ENCODE measurements around the gene PITX2. TPM values are rescaled to one million over a fixed set of nuclear protein-coding genes. Genes with fewer than 3 reads are reported as not detected.

Gene PITX2
- polyA plus RNA-seq, 1 donor from 2014 or later: not detected

DNA sequence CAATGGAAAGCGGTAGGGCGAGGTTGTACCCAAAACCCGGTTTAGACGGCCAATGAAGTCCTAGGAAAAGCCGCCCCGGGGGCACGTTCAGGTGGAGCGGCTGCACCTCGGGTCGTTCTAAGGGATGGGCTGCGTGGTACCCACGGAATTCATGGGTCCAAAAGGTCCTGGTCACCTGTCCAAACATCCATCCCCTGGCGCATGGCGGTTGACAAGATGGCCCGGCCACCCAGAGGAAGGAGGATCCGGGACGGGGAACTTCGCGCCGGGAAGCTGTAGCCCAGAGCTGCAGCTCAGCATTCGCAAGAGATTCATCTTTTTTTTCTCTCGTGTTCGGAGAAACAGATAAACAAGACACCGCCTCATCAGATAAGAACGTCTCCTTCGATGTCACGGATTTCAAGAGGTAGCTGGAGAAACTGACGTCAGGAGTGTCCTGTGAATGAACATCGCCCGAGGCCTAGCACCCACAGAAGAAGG lies 10.9 kb downstream of the PITX2 start:
- no peaks in the 10 kb centered on the region for H3K79me2 ChIP-seq (replicated peaks; ENCODE audit: insufficient read depth, low read length)

DNA sequence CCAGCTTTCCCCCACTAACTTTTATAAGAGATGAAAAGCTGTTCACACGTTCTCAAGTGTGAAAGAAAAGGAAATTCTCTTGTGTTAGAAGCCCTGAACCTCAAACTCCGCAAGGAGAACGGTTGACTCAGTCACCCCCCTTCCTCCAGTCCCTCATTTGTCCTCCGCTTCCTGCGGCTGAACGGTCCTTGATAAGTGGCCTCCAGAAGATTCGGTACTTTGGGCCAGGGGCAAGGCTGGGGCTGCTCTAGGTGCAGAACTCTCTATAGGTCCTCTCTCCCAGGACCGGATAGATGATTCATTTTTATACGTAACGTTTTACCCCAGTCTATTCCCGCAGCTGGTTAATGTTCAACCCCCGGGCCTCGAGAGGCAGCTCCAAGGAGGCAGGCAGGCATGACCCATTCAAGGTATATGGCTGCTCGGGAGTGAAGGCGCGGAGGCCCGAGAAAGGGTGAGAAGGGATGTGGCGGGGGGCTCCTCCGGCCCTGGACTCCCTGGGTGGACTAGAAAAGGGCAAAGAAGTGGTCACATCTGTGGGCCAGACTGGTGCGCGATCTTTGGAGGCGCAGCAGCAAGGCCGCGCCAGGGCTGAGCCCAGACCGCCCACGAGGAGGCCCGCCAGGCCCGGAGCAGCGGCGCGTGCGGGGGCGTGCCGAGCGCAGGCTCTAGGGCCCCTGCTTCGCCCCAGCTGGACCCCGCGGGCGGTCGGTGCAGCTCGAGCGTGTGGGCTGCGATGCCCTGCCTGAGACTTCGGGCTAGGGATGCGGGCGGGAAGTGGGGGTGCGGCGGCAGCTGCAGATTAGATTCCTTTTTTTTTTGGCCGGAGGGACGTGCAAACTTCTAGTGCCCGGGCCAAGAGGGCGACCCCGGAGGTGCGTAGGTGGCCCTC lies 11.7 kb downstream of the PITX2 start:
- Histone ChIP-seq H3K79me2 (replicated peaks; ENCODE audit: insufficient read depth, low read length) (no peaks in the 10 kb centered on the region), H4K20me1 (ENCODE audit: insufficient read depth) (no peaks in the 10 kb centered on the region), H2AFZ (ENCODE audit: low read depth, low read length) (no peak overlapping the region), H3K27me3 (ENCODE audit: insufficient read depth, low read depth, low read length) (peaks cover 88% of the 10 kb centered on the region), H3K4me2 (ENCODE audit: low read length) (no peak overlapping the region), H3K36me3 (ENCODE audit: insufficient read depth, low read length) (no peaks in the 10 kb centered on the region), H3K9me3 (ENCODE audit: low read length) (no peaks in the 10 kb centered on the region), H3K9me2 (ENCODE audit: insufficient read depth, low read length) (no peaks in the 10 kb centered on the region), H3K9ac (ENCODE audit: low read length) (no peak overlapping the region), H3K27ac (ENCODE audit: low read length) (no peak overlapping the region), H3K4me3 (ENCODE audit: low read length) (no peak overlapping the region), H3F3A (ENCODE audit: insufficient read depth, low read length, poor library complexity, severe bottlenecking) (no peaks in the 10 kb centered on the region)
- no peak for TF ChIP-seq RAD21 (conservative IDR thresholded peaks at IDR 0.05)
- no peak for TF ChIP-seq EZH2 (IDR thresholded peaks at IDR 0.05; ENCODE audit: borderline replicate concordance, insufficient read depth, low read length, poor library complexity, severe bottlenecking)
- TF ChIP-seq EP300 (conservative IDR thresholded peaks at IDR 0.05; ENCODE audit: poor library complexity, severe bottlenecking): no peak
- TF ChIP-seq POLR2AphosphoS5 (IDR thresholded peaks at IDR 0.05): no peak
- TF ChIP-seq, protein P1, sequence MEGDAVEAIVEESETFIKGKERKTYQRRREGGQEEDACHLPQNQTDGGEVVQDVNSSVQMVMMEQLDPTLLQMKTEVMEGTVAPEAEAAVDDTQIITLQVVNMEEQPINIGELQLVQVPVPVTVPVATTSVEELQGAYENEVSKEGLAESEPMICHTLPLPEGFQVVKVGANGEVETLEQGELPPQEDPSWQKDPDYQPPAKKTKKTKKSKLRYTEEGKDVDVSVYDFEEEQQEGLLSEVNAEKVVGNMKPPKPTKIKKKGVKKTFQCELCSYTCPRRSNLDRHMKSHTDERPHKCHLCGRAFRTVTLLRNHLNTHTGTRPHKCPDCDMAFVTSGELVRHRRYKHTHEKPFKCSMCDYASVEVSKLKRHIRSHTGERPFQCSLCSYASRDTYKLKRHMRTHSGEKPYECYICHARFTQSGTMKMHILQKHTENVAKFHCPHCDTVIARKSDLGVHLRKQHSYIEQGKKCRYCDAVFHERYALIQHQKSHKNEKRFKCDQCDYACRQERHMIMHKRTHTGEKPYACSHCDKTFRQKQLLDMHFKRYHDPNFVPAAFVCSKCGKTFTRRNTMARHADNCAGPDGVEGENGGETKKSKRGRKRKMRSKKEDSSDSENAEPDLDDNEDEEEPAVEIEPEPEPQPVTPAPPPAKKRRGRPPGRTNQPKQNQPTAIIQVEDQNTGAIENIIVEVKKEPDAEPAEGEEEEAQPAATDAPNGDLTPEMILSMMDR (IDR thresholded peaks at IDR 0.05; ENCODE audit: poor library complexity, severe bottlenecking): no peak
- TF ChIP-seq, protein P2, sequence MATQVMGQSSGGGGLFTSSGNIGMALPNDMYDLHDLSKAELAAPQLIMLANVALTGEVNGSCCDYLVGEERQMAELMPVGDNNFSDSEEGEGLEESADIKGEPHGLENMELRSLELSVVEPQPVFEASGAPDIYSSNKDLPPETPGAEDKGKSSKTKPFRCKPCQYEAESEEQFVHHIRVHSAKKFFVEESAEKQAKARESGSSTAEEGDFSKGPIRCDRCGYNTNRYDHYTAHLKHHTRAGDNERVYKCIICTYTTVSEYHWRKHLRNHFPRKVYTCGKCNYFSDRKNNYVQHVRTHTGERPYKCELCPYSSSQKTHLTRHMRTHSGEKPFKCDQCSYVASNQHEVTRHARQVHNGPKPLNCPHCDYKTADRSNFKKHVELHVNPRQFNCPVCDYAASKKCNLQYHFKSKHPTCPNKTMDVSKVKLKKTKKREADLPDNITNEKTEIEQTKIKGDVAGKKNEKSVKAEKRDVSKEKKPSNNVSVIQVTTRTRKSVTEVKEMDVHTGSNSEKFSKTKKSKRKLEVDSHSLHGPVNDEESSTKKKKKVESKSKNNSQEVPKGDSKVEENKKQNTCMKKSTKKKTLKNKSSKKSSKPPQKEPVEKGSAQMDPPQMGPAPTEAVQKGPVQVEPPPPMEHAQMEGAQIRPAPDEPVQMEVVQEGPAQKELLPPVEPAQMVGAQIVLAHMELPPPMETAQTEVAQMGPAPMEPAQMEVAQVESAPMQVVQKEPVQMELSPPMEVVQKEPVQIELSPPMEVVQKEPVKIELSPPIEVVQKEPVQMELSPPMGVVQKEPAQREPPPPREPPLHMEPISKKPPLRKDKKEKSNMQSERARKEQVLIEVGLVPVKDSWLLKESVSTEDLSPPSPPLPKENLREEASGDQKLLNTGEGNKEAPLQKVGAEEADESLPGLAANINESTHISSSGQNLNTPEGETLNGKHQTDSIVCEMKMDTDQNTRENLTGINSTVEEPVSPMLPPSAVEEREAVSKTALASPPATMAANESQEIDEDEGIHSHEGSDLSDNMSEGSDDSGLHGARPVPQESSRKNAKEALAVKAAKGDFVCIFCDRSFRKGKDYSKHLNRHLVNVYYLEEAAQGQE (IDR thresholded peaks at IDR 0.05; ENCODE audit: borderline replicate concordance): no peak

More for the DNA sequence above, 10.9 kb downstream of the PITX2 start:
- TF ChIP-seq TAF1 (IDR thresholded peaks at IDR 0.05; ENCODE audit: low read depth) (no peak), EZH2 (IDR thresholded peaks at IDR 0.05; ENCODE audit: borderline replicate concordance, insufficient read depth, low read length, poor library complexity, severe bottlenecking) (peak; percentile 53)
- Histone ChIP-seq H3K36me3 (ENCODE audit: insufficient read depth, low read length) (no peaks in the 10 kb centered on the region), H3K4me2 (ENCODE audit: low read length) (no peak overlapping the region), H4K20me1 (ENCODE audit: insufficient read depth) (no peaks in the 10 kb centered on the region), H3K4me3 (ENCODE audit: low read length) (no peak overlapping the region), H3K9me2 (ENCODE audit: insufficient read depth, low read length) (no peaks in the 10 kb centered on the region), H3K9ac (ENCODE audit: low read length) (no peak overlapping the region), H3K27ac (ENCODE audit: low read length) (no peak overlapping the region), H3K27me3 (ENCODE audit: insufficient read depth, low read depth, low read length) (peaks cover 96% of the 10 kb centered on the region), H2AFZ (ENCODE audit: low read depth, low read length) (no peak overlapping the region), H3K9me3 (ENCODE audit: low read length) (no peaks in the 10 kb centered on the region), H3F3A (ENCODE audit: insufficient read depth, low read length, poor library complexity, severe bottlenecking) (no peaks in the 10 kb centered on the region)

DNA sequence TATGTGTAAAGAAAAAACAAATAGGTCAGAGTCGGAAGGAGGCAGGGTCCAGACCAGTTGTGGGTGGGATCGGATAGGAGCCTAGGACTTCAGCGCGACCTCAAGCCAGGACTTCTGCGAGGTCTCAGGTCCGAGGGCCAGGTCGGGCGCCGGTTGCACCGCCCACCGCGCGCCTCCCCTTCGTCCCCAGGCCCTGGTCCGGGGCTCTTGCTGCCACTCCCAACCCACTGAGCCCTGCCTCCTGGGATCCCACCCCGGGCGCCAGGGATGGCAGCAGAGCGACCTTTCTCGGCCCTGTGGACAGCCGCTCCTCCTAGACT lies 12.3 kb downstream of the PITX2 start:
- no peak overlapping the region for H3K9ac ChIP-seq (ENCODE audit: low read length)
- no peaks in the 10 kb centered on the region for H3K9me3 ChIP-seq (ENCODE audit: low read length)
- H3F3A ChIP-seq (ENCODE audit: insufficient read depth, low read length, poor library complexity, severe bottlenecking): no peaks in the 10 kb centered on the region
- no peak overlapping the region for H3K4me3 ChIP-seq (ENCODE audit: low read length)
- no peaks in the 10 kb centered on the region for H4K20me1 ChIP-seq (ENCODE audit: insufficient read depth)
- no peak overlapping the region for H3K27ac ChIP-seq (ENCODE audit: low read length)
- no peaks in the 10 kb centered on the region for H3K36me3 ChIP-seq (ENCODE audit: insufficient read depth, low read length)
- H3K9me2 ChIP-seq (ENCODE audit: insufficient read depth, low read length): no peaks in the 10 kb centered on the region
- no peak overlapping the region for H2AFZ ChIP-seq (ENCODE audit: low read depth, low read length)
- H3K79me2 ChIP-seq (replicated peaks; ENCODE audit: insufficient read depth, low read length): no peaks in the 10 kb centered on the region
- H3K4me2 ChIP-seq (ENCODE audit: low read length): no peak overlapping the region
- peaks cover 82% of the 10 kb centered on the region for H3K27me3 ChIP-seq (ENCODE audit: insufficient read depth, low read depth, low read length)
- no peak for TF ChIP-seq TAF1 (IDR thresholded peaks at IDR 0.05; ENCODE audit: low read depth)
- TF ChIP-seq, protein P2 (IDR thresholded peaks at IDR 0.05; ENCODE audit: borderline replicate concordance): no peak
- TF ChIP-seq POLR2AphosphoS5 (IDR thresholded peaks at IDR 0.05): no peak
- no peak for TF ChIP-seq EP300 (conservative IDR thresholded peaks at IDR 0.05; ENCODE audit: poor library complexity, severe bottlenecking)
- no peak for TF ChIP-seq RAD21 (conservative IDR thresholded peaks at IDR 0.05)
- TF ChIP-seq SMC3 (conservative IDR thresholded peaks at IDR 0.05; ENCODE audit: poor library complexity): no peak
- TF ChIP-seq MXI1 (conservative IDR thresholded peaks at IDR 0.05; ENCODE audit: poor library complexity, severe bottlenecking): no peak
- TF ChIP-seq EZH2 (IDR thresholded peaks at IDR 0.05; ENCODE audit: borderline replicate concordance, insufficient read depth, low read length, poor library complexity, severe bottlenecking): no peak
